Measurements from ENCODE around the gene NFE2L3. TPM values are rescaled to one million over a fixed set of nuclear protein-coding genes. Genes with fewer than 3 reads are reported as not detected.

The NFE2L3 gene
- total and polyA plus RNA-seq, 2 of the 8 experiments (the other 6 are each of a cell fraction or from before 2014, with no cell fraction given) = 64.9 to 76.5 TPM

GRCh38 chr7:26216049-26216448 is 64.1 kb downstream of the NFE2L3 start:
- POLR2A ChIA-PET (ENCODE audit: partially characterized antibody) = interaction anchor here (5.3 to 17.7 kb wide), 3 partner anchors 10 to 28 kb away, joined by 27 to 442 read pairs (median 97); partner anchors contain the start of genes CBX3 and HNRNPA2B1
- WGBS, 2 experiments (ENCODE audit: extremely low coverage in 1 of 2, insufficient coverage in 1 of 2, insufficient read length in 1 of 2, insufficient replicate concordance in 2 of 2, low coverage in 1 of 2, low lambda C conversion rate in 2 of 2, missing lambda C conversion rate in 1 of 2) = 86% methylated on average over 2 of the region's 2 CpGs; no CpG with 5 or more reads in 1 of the 2 experiments
- H3K79me2 ChIP-seq (ENCODE audit: control insufficient read depth in 1 of 2, insufficient read depth in 2 of 2, low read length in 2 of 2) = no peaks in the 10 kb centered on the region
- no peak overlapping the region for H3K27ac ChIP-seq (ENCODE audit: low read depth, low read length)
- no peak overlapping the region for H3K14ac ChIP-seq (ENCODE audit: insufficient read length)
- H2BK120ac ChIP-seq (replicated peaks; ENCODE audit: low read depth, low read length) = no peak overlapping the region
- H3K18ac ChIP-seq (ENCODE audit: extremely low read depth, low read length) = no peak overlapping the region
- H3K79me1 ChIP-seq (ENCODE audit: low read depth, low read length) = no peaks in the 10 kb centered on the region
- H2AFZ ChIP-seq (ENCODE audit: low read length) = no peak overlapping the region
- CTCF ChIA-PET (ENCODE audit: partially characterized antibody) = no interaction called here
- H4K5ac ChIP-seq (ENCODE audit: insufficient read length, low read depth, low read length) = no peak overlapping the region
- no peak overlapping the region for H4K8ac ChIP-seq (ENCODE audit: extremely low read depth, insufficient read depth, low read length)
- no peak overlapping the region for H2BK12ac ChIP-seq (ENCODE audit: low read depth, low read length)
- no peak for FAIRE-seq
- H2BK5ac ChIP-seq (ENCODE audit: low read depth, low read length) = no peak overlapping the region
- H2AK5ac ChIP-seq (ENCODE audit: low read depth, low read length) = no peak overlapping the region
- H3K4me3 ChIP-seq (ENCODE audit: extremely low read depth in 1 of 4, insufficient read depth in 2 of 4, low read depth in 3 of 4, low read length in 4 of 4) = no peak overlapping the region
- no peak overlapping the region for H4K91ac ChIP-seq (replicated peaks; ENCODE audit: insufficient read length, low read length)
- no peak for DNase-seq (ENCODE audit: low read depth in 1 of 2, low spot score in 2 of 2)
- H2BK20ac ChIP-seq (ENCODE audit: low read length) = no peak overlapping the region; the same call in 1 of the 2 replicates
- H3K27me3 ChIP-seq (replicated peaks in 1 of 4; ENCODE audit: control insufficient read depth in 3 of 4, extremely low read depth in 1 of 4, insufficient read depth in 3 of 4, low read length in 3 of 4) = no peaks in the 10 kb centered on the region
- H3K4me1 ChIP-seq (replicated peaks in 1 of 4; ENCODE audit: control insufficient read depth in 3 of 4, insufficient read depth in 4 of 4, low read length in 3 of 4) = no peaks in the 10 kb centered on the region
- H3K23ac ChIP-seq (ENCODE audit: insufficient read length) = no peak overlapping the region
- peaks cover 5 to 21% (median 10%) of the 10 kb centered on the region in 4 experiments; a peak in 7 of 8 replicates for H3K36me3 ChIP-seq (ENCODE audit: control insufficient read depth in 2 of 4, insufficient read depth in 4 of 4, low read length in 3 of 4)
- H2BK15ac ChIP-seq (ENCODE audit: low read length) = no peak overlapping the region
- no peak overlapping the region for H3K4me2 ChIP-seq (ENCODE audit: insufficient read depth in 1 of 2, low read depth in 2 of 2, low read length in 2 of 2)
- no peak overlapping the region for H3K4ac ChIP-seq (replicated peaks; ENCODE audit: insufficient read length, low read depth, low read length)
- H3K56ac ChIP-seq (replicated peaks; ENCODE audit: insufficient read length, low read depth, low read length) = no peak overlapping the region
- H3K9ac ChIP-seq (replicated peaks in 1 of 4; ENCODE audit: extremely low read depth in 1 of 4, low read depth in 3 of 4, low read length in 3 of 4) = no peak overlapping the region
- H4K20me1 ChIP-seq (replicated peaks in 1 of 2; ENCODE audit: control insufficient read depth in 1 of 2, insufficient read depth in 2 of 2, low read length in 2 of 2) = no peaks in the 10 kb centered on the region
- no peaks in the 10 kb centered on the region for H3K23me2 ChIP-seq (ENCODE audit: low read depth, low read length)
- no peaks in the 10 kb centered on the region for H3K9me3 ChIP-seq (ENCODE audit: insufficient read depth in 2 of 2, low read depth in 1 of 2, low read length in 1 of 2)
- TF ChIP-seq E2F6 (IDR thresholded peaks at IDR 0.05) (no peak), SIRT6 (IDR thresholded peaks at IDR 0.05; ENCODE audit: low read length) (no peak), ZNF274 (IDR thresholded peaks at IDR 0.05; ENCODE audit: borderline replicate concordance, extremely low read depth, low read length) (no peak), KDM5A (IDR thresholded peaks at IDR 0.05; ENCODE audit: low read length) (no peak), SUZ12 (IDR thresholded peaks at IDR 0.05; ENCODE audit: low read length) (no peak), BACH1 (IDR thresholded peaks at IDR 0.05; ENCODE audit: low read length) (no peak), ATF2 (IDR thresholded peaks at IDR 0.05; ENCODE audit: low read length) (no peak), POLR2A (IDR thresholded peaks at IDR 0.05; ENCODE audit: control extremely low read depth in 1 of 2, low read depth in 2 of 2, low read length in 2 of 2) (no peak), NANOG (IDR thresholded peaks at IDR 0.05; ENCODE audit: insufficient read depth, low read depth, low read length, poor library complexity, severe bottlenecking) (no peak), MAFK (IDR thresholded peaks at IDR 0.05; ENCODE audit: low read depth, low read length) (no peak), JUN (IDR thresholded peaks at IDR 0.05; ENCODE audit: low read depth, low read length) (no peak), RFX5 (IDR thresholded peaks at IDR 0.05; ENCODE audit: borderline replicate concordance, low read depth, low read length) (no peak), GABPA (IDR thresholded peaks at IDR 0.05; ENCODE audit: borderline replicate concordance, insufficient read depth, low read length) (no peak)
